K562 treated with DMSO at 1 percent for 48 hours (cell line): ENCODE results near the gene SNX8. TPM values are rescaled to one million over a fixed set of nuclear protein-coding genes. Genes with fewer than 3 reads are reported as not detected.

Experiments
- total RNA-seq: library from RNA; unstranded; fragments of 300-600 nt; gene quantifications from 2 replicates; pipeline ENCODE4 v1.2.3, GENCODE V29; 2022; ENCODE audit warnings: low replicate concordance; ENCODE audit errors: extremely low read depth

Gene SNX8, protein sequence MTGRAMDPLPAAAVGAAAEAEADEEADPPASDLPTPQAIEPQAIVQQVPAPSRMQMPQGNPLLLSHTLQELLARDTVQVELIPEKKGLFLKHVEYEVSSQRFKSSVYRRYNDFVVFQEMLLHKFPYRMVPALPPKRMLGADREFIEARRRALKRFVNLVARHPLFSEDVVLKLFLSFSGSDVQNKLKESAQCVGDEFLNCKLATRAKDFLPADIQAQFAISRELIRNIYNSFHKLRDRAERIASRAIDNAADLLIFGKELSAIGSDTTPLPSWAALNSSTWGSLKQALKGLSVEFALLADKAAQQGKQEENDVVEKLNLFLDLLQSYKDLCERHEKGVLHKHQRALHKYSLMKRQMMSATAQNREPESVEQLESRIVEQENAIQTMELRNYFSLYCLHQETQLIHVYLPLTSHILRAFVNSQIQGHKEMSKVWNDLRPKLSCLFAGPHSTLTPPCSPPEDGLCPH
- total RNA-seq, result not detected in 2 replicates

DNA sequence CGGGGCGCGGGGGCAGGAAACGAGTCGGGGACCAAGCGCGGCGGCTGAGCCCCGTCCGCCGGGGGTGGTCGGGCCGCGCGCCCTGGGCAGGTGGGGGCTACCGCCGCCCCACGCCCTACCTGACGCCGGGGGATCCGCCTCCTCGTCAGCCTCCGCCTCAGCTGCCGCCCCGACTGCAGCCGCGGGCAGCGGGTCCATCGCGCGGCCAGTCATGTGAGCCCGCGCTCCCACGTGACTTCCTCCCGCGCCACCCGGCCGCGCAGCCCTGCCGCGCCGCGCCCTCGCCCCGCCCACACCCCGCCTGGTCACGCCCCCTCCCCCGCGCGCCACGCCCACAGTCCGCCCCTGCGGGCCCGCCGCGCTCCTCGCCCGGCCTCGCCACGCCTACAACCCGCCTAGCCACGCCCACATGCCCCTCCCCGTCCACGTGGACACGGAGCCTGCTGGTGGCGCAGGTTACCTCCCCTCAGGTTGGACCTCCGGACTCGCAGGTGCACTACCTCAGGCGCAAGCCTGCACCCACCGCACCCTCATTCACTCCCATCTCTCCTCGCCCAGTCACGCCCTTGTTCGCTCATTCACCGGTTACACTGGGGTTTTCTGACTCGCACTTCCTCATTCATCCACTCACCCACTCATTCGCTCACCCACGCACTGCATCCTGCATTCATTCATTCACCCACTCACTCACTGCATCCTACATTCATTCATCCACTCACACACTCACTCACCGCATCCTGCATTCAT is at the start of gene SNX8:
Gene SNX8 (minus strand): TSS at position 233 of the 747 bp plus-strand sequence. CDS start 20 bp downstream, at position 213.

DNA sequence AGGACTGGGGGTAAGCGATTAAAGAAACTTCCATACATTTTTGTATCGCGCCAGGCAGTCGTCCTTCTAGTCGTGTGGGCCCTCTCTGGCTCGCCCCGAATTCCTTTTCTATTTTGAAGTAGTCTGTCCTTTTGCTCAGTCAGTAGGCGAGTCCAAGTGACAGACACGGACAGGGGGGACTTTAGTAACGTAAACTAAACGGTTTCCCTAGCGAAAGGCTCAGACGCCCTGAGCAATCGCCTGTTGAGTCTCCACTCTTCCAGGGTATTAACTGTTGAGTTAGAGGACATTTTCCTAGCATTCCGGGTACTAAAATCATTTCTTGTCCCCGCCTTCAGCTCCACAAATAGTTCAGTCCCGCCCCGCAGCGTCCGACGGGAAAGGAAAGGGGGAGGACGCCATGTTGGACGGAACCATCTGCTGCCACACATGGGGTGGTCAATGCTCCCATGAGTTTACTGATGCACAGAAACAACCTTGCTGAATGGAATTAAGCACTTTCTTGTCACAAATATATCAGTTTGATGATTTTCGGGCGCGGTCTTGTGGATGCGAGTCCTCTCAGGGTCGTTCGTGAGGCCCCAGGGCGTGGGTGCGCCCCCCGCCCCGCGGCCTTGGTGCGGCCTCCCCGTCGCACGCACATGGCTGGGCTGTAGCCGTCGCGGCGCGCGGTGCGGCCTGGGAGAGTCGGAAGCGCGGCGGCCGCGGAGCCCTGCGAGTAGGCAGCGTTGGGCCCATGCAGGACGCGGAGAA is 40.1 kb upstream of the SNX8 start, which contains the start of gene EIF3B:
Gene EIF3B (plus strand): TSS at position 642 of the 753 bp plus-strand sequence. CDS start 95 bp downstream, at position 737.

DNA sequence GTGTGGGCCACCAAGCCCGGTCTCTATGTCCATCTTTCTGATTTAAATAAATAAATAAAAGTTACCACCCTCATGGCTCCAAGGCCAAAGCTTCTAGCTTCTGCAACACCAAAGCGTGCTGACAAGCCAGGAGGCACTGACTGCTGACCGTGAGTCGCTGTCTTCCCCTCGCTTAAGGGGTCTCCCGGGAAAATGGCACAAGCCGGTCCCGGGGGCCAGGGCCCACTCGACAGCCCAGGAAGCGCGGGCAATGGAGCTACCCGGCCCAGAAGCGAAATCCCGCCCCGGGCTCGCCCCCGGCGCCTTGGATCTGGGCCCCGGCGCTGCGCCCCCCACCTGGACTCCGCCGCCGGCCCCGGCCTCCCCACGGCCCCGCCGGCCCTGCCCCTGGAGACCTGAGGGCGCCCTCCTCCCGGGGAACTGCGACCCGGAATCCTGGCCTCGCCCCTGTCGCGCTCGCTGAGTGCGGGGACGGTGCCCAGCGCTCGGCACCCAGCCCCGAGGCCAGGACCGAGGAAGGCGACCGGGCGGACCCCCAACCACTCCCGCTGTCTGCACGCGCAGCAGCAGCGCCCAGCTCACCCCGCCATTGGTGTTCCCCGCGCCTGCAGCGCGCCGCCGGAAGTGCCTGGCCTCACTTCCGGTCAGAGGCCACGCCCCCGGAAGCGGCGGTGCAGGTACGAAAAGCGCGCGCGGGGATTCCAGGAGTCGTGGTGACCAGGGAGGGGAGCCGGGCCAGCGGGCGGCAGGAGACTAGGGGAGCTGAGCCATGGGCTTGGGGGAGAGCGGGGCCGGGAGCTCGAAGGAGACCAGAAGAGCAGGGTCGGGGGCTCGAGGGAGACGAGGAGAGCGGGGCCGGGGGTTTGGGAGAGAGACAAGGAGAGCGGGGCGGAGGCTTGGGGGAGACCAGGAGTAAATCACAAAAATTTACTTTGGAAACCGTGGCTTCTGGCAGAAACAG is 72.4 kb downstream of the SNX8 start, which contains the start of the genes MRM2 and NUDT1:
Gene MRM2 (minus strand): TSS at position 626 of the 961 bp plus-strand sequence. CDS start 36 bp downstream, at position 590.
Gene NUDT1 (plus strand): TSS at position 647 of the 961 bp plus-strand sequence. CDS start 2,349 bp downstream, outside the sequence.

DNA sequence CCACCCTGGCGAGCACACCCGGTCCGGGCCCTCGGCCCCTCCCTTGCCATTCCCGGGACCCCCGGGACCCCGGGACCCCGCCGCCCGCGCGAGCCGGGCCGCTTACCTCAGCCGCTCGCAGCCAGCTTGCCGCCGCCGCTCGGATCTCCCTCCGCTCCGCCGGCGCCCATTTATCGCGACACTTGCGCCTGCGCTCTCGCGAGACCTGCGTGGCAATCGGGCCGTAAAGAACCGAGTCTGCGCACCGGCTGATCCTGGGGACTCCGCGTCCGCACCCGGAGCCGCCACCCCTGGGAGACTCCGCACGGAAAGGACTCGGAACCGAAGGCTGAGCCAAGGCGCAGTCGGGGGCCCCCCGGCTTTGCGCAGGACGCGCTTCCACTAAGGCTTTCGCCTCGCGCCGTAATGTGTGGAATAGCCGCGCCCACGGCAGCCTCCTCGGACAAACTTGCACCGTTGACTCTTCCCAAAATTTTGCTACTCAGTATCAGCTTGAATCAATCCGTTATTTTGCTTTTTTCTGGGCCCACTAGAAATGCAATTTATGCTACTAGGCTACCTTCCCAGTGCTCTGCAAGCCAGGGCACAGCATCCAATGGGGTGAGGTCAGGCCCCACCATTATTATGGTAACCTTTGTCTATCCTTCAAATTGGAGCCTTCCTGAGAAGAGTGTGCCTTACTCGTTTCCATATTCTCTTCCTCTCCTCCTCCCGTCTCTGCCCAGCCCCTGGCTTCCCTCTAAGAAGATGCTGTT is 81.3 kb downstream of the SNX8 start, which contains the start of gene MAD1L1:
Gene MAD1L1 (minus strand): TSS at position 180 of the 755 bp plus-strand sequence. CDS start 2,812 bp downstream, outside the sequence.

Other genes starting within 250 kb of the SNX8 start
- gene MAD1L1, start 81.5 kb downstream of the SNX8 start, total RNA-seq, result not detected in 2 replicates
- not detected in 2 replicates for gene MRM2, start 72.2 kb downstream of the SNX8 start, total RNA-seq
- not detected in 2 replicates for gene NUDT1, start 72.2 kb downstream of the SNX8 start, total RNA-seq
- not detected in 2 replicates for gene EIF3B, start 40.4 kb upstream of the SNX8 start, total RNA-seq
- gene CHST12, start 89.2 kb upstream of the SNX8 start, total RNA-seq, result not detected in 2 replicates
- gene GRIFIN, start 162.0 kb upstream of the SNX8 start, total RNA-seq, result not detected in 2 replicates
- gene LFNG, start 205.3 kb upstream of the SNX8 start, total RNA-seq, result not detected in 2 replicates
- not detected in 2 replicates for gene BRAT1, start 241.1 kb upstream of the SNX8 start, total RNA-seq
- gene IQCE, start 244.5 kb upstream of the SNX8 start, total RNA-seq, result not detected in 2 replicates